Activated T-cell treated with anti-CD3 and anti-CD28 coated beads for 24 hours (primary cell): Measurements from ENCODE around the gene MUC12.
"Not testable (repeated sequence)": the region's sequence is repeated elsewhere in the genome, so short reads cannot be mapped to it uniquely, and the experiment has no call there.

Experiments
- DNase-seq: peaks from one replicate; pipeline ENCODE4 v3.0.0-alpha.2; 2020; ENCODE audit warnings: low read depth

The MUC12 gene, protein sequence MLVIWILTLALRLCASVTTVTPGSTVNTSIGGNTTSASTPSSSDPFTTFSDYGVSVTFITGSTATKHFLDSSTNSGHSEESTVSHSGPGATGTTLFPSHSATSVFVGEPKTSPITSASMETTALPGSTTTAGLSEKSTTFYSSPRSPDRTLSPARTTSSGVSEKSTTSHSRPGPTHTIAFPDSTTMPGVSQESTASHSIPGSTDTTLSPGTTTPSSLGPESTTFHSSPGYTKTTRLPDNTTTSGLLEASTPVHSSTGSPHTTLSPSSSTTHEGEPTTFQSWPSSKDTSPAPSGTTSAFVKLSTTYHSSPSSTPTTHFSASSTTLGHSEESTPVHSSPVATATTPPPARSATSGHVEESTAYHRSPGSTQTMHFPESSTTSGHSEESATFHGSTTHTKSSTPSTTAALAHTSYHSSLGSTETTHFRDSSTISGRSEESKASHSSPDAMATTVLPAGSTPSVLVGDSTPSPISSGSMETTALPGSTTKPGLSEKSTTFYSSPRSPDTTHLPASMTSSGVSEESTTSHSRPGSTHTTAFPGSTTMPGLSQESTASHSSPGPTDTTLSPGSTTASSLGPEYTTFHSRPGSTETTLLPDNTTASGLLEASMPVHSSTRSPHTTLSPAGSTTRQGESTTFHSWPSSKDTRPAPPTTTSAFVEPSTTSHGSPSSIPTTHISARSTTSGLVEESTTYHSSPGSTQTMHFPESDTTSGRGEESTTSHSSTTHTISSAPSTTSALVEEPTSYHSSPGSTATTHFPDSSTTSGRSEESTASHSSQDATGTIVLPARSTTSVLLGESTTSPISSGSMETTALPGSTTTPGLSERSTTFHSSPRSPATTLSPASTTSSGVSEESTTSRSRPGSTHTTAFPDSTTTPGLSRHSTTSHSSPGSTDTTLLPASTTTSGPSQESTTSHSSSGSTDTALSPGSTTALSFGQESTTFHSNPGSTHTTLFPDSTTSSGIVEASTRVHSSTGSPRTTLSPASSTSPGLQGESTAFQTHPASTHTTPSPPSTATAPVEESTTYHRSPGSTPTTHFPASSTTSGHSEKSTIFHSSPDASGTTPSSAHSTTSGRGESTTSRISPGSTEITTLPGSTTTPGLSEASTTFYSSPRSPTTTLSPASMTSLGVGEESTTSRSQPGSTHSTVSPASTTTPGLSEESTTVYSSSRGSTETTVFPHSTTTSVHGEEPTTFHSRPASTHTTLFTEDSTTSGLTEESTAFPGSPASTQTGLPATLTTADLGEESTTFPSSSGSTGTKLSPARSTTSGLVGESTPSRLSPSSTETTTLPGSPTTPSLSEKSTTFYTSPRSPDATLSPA (N-terminal part only)

DNA sequence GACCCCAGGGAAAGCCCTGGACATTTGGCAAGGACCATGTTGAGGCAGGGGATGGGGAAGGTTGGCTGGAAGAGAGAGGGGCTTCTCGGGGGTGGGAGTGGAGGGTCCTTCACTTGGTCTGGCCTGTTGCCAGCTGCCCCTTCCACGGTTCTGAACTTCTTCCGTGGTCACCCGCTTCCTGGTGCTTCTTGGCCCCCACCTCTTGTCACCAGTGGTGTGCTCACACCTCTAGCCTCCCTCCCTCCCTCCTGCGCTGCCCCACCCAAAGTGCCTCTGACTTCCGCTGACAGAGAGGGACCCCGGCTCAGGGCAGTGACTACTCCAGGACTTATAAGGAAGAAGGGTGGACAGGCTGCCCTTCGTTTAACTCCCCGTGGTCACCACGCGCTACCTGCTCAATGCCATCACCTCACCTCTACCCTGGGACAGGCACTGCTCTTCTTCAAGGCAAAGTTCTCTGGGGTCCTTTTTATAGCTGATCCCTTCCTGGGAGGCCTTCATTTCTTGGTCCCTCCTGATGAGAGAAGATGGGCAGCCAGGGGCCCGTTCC, at the start of gene MUC12:
Gene MUC12 (plus strand): TSS at position 500 of the 550 bp plus-strand sequence. CDS start 58 bp downstream, outside the sequence.
- DNase-seq = no peak

DNA sequence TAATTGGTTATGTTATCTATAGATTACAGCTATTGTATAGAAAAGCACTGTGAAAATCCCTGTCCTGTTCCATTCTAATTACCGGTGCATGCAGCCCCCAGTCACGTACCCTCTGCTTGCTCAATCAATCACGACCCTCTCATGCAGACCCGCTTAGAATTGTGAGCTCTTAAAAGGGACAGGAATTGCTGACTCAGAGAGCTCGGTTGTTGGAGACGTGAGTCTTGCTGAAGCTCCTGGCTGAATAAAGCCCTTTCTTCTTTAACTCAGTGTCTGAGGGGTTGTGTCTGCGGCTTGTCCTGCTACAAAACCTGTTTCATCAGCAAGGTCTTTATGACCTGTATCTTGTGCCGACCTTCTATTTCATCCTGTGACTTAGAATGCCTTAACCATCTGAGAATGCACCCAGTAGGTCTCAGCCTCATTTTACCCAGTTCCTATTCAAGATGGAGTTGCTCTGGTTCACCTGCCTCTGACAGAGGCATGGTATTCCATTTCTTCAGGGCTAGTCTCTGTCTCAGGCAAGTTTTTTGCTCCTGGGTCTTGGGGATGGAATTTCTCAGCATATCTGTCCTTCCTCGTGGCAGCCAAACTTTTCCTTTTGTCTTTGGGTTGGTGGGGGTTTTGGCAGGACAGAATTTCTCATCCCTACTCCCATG, 49.5 kb upstream of the MUC12 start:
- DNase-seq = not testable (repeated sequence)

DNA sequence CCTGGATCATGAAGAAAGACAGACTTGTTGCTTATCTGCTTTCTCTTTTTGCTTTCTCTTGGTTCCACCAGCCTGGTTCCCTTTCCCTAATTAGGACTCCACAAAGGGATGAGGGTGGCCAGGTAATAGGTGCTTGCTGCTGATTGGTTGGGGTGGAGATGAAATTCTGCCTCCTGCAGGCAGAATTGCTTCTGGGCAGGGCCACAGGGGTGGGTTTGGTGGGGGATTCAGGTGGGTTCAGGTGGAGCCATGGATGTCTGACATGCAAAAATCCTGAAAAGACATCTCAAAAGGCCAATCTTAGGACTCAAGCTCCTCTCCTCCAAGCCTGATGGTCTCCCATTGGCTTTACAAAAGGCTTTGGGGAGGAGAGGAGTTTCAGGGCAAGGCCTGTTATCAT, 48.3 kb upstream of the MUC12 start:
- DNase-seq = no peak

DNA sequence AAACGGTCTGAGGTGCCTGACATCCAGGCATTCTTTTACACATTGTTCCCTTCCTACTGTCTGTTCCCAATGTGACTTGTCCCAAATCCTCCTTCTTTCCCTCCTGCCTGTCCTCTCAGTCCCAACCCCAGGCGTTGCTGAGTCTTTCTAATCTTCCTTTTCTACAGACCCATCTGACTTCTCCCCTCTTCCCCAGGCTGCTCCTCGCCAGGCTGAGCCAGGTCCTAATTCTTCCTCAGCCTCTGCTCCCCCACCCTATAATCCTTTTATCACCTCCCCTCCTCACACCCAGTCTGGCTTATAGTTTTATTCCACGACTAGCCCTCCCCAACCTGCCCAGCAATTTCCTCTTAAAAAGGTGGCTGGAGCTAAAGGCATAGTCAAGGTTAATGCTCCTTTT, 45.7 kb upstream of the MUC12 start:
- not testable (repeated sequence) for DNase-seq

DNA sequence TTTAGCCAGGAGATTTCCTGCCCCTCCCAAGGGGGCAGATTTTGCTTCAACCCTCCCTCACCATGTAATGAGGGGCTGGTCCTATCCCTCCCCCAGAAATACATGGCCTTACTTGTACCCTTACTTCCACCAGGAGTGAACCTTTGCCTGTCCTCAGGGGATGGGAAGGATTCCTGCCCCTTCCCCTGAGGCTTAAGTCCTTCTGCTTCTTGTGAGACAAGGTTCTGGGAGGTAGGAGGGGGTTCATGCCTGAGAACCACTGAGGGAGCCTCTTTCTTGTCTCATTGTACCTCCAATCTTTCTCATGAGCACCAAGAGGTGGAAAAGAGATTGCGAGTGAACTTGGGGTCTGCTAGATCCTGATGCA, 39.6 kb upstream of the MUC12 start:
- no peak for DNase-seq

DNA sequence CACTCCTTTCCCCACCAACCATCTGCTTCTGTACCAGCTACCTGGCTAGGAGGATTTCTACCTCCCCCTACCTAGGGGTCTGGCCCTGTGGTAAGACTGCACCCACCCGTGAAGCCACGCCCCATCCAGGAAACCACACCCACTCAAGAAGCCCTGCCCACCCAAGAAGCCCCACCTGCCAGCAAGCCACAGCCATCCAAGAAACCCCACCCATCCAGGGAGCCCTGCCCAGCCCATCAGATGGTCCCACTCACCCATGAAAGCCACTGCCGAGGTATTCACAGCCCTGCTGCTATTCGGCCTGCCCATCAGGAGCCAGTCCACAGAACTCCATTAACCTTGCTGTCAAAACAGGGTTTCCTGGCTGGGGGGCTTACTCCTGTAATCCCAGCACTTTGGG, 35.6 kb upstream of the MUC12 start:
- no peak for DNase-seq

DNA sequence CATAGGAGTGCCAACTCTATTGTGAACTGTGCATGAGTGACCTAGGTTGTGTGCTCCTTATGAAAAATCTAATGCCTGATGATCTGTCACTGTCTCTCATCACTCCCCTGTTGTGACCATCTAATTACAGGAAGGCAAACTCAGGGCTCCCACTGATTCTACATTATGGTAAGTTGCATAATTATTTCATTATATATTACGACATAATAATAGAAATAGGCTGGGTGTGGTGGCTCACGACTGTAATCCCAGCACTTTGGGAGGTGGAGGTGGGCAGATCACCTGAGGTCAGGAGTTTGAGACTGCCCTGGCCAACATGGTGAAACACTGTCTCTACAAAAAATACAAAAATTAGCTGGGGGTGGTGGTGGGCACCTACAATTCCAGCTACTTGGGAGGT, 34.0 kb upstream of the MUC12 start:
- DNase-seq = not testable (repeated sequence)

DNA sequence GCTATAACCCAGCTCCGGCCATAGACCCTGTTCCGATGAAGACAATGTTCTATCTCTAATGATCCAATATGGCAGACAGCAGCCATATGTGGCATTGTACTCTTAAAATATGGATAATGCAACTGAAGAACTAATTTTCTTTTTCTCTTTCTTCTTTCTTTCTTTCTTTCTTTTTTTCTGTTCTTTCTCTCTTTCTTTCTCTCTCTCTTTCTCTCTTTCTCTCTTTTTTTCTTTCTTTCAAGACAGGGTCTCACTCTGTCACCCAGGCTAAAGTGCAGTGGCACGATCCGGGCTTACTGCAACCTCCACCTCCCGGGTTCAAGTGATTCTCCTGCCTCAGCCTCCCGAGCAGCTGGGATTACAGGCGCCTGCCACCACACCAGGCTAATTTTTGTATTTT, 33.2 kb upstream of the MUC12 start:
- DNase-seq = not testable (repeated sequence)

DNA sequence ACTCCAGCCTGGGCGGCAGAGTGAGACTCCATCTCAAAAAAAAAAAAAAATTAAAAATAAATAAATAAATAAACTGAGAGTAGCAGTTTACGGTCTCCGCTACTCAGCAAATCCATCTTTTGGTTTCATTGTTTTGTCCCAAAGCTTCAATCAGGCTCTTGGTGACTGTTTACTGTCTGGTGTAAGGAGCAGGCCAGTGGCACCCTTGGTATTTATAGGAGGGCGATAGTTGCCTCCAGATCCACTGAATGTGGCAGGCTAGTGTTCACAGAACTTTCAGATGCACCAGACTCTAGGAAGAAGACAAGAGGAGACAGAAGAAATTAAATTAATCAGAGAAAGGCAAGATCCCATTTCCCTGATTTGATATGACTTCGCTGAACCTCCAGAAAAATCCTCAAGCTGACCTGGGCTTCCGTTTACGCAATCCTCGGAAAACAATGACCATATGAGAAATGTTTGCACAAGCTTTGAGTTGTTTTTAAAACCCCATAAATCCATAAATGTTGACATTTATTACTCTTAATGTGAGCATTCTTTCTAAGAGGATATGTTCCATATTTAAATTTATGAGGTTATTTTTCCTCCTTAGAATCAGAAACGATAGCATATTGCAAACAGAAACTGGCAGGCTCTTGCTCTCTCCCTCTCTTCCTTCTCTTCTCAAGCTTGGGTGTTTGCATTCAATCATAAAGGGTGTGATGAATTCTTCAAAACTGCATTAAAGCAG, 27.2 kb upstream of the MUC12 start:
- DNase-seq = no peak

DNA sequence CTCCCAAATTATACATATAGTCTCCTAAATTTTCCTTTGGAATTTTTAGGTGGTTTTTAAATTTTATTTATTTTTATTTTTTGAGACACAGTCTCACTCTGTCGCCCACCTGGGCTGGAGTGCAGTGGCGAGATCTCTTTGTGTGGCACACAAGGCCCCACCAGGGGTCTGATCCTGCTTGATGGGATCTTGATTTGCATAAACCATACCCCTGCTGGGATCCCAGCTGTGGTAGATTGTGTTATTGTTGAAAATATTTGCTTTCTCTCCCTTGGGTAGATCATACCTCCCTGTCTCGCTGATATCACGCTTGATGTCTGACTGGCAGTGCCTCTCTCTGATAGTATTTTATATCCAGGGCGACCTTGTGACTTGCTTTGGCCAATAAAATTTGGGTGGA, 25.7 kb upstream of the MUC12 start:
- no peak for DNase-seq

DNA sequence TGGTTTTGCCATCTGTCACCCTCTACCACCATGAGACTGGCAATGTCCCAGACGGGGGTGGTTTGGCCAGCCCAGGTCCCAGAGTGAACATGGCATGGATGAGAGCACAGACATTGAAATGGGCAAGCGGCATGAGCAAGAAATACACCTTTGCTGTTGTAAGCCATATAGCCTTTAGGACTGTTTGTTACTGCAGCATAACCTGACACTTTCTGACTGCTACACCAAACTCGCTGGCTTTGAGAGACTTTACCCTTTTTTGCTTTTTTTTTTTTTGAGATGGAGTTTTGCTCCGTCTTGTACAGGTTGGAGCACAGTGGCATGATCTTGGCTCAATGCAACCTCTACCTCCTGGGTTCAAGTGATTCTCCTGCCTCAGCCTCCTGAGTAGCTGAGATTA, 25.2 kb upstream of the MUC12 start:
- no peak for DNase-seq

DNA sequence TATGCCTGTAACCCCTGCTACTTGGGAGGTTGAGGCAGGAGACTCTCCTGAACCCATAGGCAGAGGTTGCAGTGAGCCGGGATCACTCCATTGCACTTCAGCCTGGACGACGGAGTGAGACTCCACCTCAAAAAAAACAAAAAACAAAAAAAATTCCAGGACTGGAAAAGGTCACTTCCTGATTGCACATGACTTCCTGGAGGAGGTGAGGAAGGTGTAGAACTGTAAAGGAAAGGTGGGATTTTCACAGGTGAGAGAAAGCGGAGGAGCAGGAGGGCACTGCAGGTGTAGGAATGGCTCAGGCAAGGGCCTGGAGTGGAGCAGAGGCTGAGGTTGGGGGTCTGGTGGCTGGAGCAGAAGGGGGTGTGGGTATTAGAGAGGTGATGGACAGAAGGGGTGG, 23.3 kb upstream of the MUC12 start:
- no peak for DNase-seq

DNA sequence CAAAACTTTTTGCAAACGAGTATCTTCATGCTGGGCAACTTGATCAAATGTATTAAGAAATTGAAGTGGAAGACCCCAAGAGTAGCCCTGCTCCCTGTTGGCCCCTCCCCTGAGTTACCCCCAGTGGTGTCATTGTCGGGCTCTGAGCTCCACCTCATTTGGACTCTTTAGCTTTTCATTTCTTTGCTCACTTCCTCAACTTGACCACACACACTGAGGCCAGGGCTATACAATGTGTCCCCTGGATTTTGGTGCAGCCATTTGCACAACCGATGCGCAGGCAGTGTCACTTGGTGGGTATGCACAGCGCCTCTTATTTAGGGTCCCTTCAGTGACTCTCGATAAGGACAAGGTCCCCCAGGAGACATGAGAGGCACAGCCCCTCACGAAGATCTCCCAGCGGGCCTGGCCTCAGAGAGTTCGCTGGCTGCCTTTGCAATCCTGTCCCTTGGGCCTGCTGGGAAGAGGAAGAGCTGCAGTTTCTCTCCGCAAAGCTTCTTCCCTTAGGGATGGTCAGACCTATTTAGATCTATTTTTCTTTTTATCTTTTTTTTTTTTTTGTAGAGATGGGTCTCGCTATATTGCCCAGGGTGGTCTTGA, 22.5 kb upstream of the MUC12 start:
- no peak for DNase-seq

DNA sequence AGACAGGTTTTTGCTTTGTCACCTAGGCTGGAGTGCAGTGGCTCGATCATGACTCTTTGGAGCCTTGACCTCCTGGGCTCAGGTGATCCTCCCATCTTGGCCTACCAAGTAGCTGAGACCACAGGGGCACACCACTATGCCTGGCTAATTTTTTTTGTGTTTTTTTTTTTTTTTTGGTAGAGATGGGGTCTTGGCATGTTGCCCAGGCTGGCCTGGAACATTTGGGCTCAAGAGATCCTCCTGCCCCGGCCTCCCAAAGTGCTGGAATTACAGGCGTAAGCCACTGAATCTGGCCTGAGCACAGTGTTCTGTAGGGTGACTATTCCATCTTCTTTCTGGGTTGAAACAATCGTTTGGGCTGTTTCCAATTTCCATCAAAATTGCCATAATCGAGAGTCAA, 21.6 kb upstream of the MUC12 start:
- DNase-seq = no peak

DNA sequence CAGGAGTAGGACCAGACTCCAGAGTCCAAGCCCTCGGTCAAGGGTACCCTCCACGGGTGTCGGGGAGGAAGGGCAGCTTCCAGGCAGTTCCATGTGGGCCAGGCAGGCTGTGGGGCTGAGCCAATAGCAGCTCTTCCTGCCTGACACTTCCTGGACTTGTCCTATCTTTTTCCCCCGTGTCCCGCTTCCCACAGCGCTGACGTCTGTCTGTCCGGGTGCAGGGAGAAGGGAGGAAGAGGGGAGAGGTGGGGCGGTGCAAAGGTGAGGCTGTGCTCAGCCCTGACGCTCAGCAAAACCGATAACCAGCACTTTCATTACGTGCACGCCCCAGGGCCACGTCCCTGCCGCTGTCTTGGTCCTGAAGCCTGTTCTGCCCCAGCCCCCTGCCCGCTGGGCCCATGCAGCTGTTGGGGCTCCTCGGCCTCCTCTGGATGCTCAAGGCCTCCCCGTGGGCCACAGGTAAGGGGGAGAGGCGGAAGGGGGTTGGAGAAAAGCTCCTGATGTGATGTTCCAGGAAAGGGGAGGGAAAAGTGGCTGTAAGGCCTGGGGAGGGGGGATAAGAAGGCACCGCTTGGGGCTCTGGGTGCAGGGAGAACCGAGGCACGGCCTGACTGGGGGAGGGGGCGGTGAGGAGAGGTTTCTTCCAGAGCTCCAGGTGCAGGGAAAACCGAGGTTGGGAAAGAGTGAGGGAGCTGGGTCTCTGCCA, 20.0 kb upstream of the MUC12 start, which contains the start of gene MUC3A:
Gene MUC3A (plus strand): TSS at position 308 of the 706 bp plus-strand sequence. CDS start 91 bp downstream, at position 399.
- DNase-seq = no peak

DNA sequence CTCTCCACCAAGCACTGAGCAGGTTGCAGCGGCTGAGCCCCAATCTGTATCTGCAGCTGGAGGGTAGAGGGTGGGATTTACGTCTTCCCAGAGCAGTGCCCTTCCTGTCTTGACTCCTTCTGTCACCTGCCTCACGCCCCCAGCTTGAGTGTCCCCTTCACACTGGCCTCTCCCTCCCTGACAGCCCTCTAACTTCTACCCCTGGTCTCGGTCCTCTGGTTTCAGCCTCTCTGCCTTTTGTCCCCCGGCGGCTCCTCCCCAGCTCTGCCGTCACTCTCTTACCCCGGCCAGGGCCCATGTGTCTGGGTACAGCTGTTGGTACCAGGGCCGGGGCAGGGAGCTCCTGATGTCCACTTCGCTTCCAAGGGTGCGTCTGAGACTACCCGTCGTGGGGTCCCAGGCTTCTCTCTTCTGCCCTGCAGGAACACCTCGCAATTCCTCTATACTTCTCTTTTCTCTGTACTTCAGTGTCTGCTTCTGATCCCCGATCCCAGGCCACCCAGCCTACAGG, 19.4 kb upstream of the MUC12 start:
- no peak for DNase-seq

DNA sequence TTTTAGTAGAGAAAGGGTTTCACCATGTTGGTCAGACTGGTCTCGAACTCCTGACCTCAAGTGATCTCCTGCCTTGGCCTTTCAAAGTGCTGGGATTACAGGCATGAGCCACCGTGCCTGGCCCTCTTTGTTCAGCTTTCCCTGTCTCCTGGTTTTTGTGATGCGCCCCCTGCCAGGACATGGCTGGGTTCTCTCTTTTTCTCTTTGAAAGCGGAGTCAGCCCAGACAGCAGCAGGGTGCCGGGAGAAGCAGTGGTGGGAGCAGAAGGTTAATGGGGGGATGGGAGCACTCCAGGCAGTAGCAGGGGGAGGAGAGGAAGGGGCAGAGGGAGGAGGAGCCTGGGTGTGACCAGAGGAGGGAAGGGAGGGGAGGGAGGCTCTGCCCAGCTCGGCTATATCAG, 18.2 kb upstream of the MUC12 start:
- no peak for DNase-seq

DNA sequence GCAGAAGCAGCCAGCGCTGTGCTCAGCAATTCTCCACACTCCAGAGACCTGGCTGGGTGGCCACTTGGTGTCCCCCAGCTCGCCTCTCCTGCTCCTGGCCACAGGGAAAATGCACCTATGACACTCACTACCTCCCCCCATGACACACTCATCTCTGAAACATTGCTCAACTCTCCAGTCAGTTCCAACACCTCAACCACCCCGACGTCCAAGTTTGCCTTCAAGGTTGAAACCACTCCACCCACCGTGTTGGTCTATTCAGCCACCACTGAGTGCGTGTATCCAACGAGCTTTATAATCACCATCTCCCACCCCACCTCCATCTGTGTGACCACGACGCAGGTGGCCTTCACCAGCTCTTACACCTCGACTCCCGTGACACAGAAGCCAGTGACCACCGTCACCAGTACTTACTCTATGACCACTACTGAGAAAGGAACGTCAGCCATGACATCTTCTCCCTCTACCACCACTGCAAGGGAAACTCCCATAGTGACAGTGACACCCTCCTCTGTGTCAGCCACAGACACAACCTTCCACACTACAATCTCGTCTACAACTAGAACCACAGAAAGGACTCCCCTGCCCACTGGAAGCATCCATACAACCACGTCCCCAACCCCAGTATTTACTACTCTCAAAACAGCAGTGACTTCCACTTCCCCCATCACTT, 17.3 kb upstream of the MUC12 start:
- DNase-seq = no peak

DNA sequence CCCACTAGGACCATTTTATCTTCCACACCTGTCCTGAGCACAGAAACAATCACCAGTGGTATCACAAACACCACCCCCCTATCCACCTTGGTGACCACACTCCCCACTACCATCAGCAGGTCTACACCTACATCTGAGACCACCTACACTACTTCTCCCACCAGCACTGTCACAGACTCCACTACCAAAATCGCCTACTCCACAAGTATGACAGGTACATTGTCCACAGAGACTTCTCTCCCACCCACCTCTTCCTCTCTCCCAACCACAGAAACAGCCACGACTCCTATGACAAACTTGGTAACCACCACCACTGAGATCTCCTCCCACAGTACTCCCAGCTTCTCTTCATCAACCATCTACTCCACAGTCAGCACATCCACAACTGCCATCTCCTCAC, 16.7 kb upstream of the MUC12 start:
- DNase-seq = no peak
